B cell (primary cell): ENCODE measurements around the gene TCF7L1. TPM values are rescaled to one million over a fixed set of nuclear protein-coding genes. Genes with fewer than 3 reads are reported as not detected.

Experiments used
- ATAC-seq: fragments of 200-7000 bp; cut with Tn5 transposase; one replicate; pipeline ENCODE4 v1.10.0; 2021; ENCODE audit warnings: low read depth, mild to moderate bottlenecking, moderate number of reproducible peaks, moderate library complexity
- CTCF ChIA-PET: fragments of 350-600 bp; sonication (Branson Sonifier 250); formaldehyde crosslinking; loops from one replicate; lab custom pipeline; 2021; ENCODE audit warnings: antibody characterized with exemption, inconsistent platforms; lab: Charles Lee
- POLR2A ChIA-PET: fragments of 350-600 bp; sonication (Branson Sonifier 250); formaldehyde crosslinking; loops from one replicate; lab custom pipeline; 2021; ENCODE audit warnings: antibody characterized with exemption; lab: Charles Lee
- DNase-seq: peaks from one replicate; pipeline ENCODE4 v3.0.0; 2013
- H2AFZ ChIP-seq: 2 replicates; pipeline ENCODE4 v1.6.1; 2012; ENCODE audit warnings: mild to moderate bottlenecking, low read depth, low read length; ENCODE audit not compliant: insufficient read depth, poor library complexity, severe bottlenecking
- H3K27ac ChIP-seq, 2 donors: 1 replicate in 1 of 2; 2 replicates in 1 of 2; pipeline ENCODE4 v1.5.1; 2012 to 2013; ENCODE audit warnings: low read length in 2 of 2, mild to moderate bottlenecking in 2 of 2, moderate library complexity in 1 of 2
- H3K27me3 ChIP-seq, 4 experiments: fragments of 200-600 bp in 1 of 4; sonication (generic) in 1 of 4; replicated peaks in 1 of 4; 1 replicate in 2 of 4; 2 replicates in 2 of 4; pipeline versions ENCODE4 v1.6.1 to v1.7.0; 2013 to 2016; ENCODE audit warnings: low read length in 3 of 4, mild to moderate bottlenecking in 2 of 4, mixed read lengths in 1 of 4, moderate library complexity in 1 of 4; ENCODE audit not compliant: insufficient read depth in 4 of 4, control insufficient read depth in 3 of 4; ENCODE audit errors: control extremely low read depth in 1 of 4
- H3K36me3 ChIP-seq, 2 experiments: replicated peaks in 1 of 2; 1 replicate in 1 of 2; 2 replicates in 1 of 2; pipeline versions ENCODE4 v1.6.1 to v1.7.1; 2013; ENCODE audit warnings: low read length in 1 of 2; ENCODE audit not compliant: insufficient read depth in 2 of 2, control insufficient read depth in 1 of 2; ENCODE audit errors: control extremely low read depth in 1 of 2, extremely low read depth in 1 of 2
- H3K4me1 ChIP-seq, 2 donors: fragments of 200-600 bp in 1 of 2; sonication (generic) in 1 of 2; 1 replicate in 1 of 2; 2 replicates in 1 of 2; pipeline versions ENCODE4 v1.5.1 to v1.6.1; 2013 to 2017; ENCODE audit warnings: low read length in 2 of 2; ENCODE audit not compliant: control insufficient read depth in 2 of 2, insufficient read depth in 2 of 2
- H3K4me2 ChIP-seq: replicated peaks from 2 replicates; pipeline ENCODE3; 2012; ENCODE audit warnings: mild to moderate bottlenecking, low read depth, low read length; ENCODE audit not compliant: poor library complexity, severe bottlenecking
- H3K4me3 ChIP-seq, 5 experiments: fragments of 200-600 bp in 1 of 5; sonication (generic) in 1 of 5; 1 replicate in 3 of 5; 2 replicates in 2 of 5; pipeline versions ENCODE4 v1.5.1 to v1.7.0; 2011 to 2016; ENCODE audit warnings: low read length in 4 of 5, mild to moderate bottlenecking in 4 of 5, low read depth in 2 of 5, control low read depth in 1 of 5, moderate library complexity in 1 of 5; ENCODE audit not compliant: insufficient read depth in 1 of 5; ENCODE audit errors: control extremely low read depth in 1 of 5, extremely low read depth in 1 of 5
- H3K79me2 ChIP-seq: fragments of 200-600 bp; sonication (generic); one replicate; pipeline ENCODE4 v1.6.0; 2016; ENCODE audit warnings: low read length; ENCODE audit not compliant: control insufficient read depth, insufficient read depth
- H3K9ac ChIP-seq: fragments of 200-600 bp; sonication (generic); 2 replicates; pipeline ENCODE4 v1.6.1; 2017; ENCODE audit warnings: mild to moderate bottlenecking, low read length, moderate library complexity
- H3K9me3 ChIP-seq, 3 donors: one replicate each; pipeline versions ENCODE4 v1.6.1 to v1.7.1; 2013; ENCODE audit warnings: low read length in 2 of 3; ENCODE audit not compliant: control insufficient read depth in 2 of 3, insufficient read depth in 1 of 3; ENCODE audit errors: control extremely low read depth in 1 of 3
- H4K20me1 ChIP-seq: 2 replicates; pipeline ENCODE4 v1.6.0; 2012; ENCODE audit warnings: mild to moderate bottlenecking, low read length; ENCODE audit not compliant: insufficient read depth, control insufficient read depth, poor library complexity, severe bottlenecking
- H3K27ac Mint-ChIP-seq: one replicate; pipeline ENCODE4 v1.8.0; 2021; ENCODE audit warnings: mixed read lengths
- H3K27me3 Mint-ChIP-seq: one replicate; pipeline ENCODE4 v1.8.0; 2021; ENCODE audit warnings: mixed read lengths
- H3K4me1 Mint-ChIP-seq: one replicate; pipeline ENCODE4 v1.8.0; 2021; ENCODE audit warnings: mixed read lengths
- H3K4me3 Mint-ChIP-seq: one replicate; pipeline ENCODE4 v1.8.0; 2021; ENCODE audit warnings: mixed read lengths
- H3K9me3 Mint-ChIP-seq: one replicate; pipeline ENCODE4 v1.8.0; 2022; ENCODE audit warnings: mixed read lengths; ENCODE audit not compliant: insufficient read depth
- CTCF ChIP-seq: fragments of 200-600 bp; IDR thresholded peaks from one replicate; pipeline ENCODE4 v1.8.0; 2022; ENCODE audit warnings: antibody characterized with exemption, mild to moderate bottlenecking
- EZH2 ChIP-seq: IDR thresholded peaks from 2 replicates; pipeline ENCODE4 v1.6.1; 2012; ENCODE audit warnings: borderline replicate concordance, low read depth, mild to moderate bottlenecking, moderate library complexity, low read length; ENCODE audit not compliant: insufficient read depth, poor library complexity, severe bottlenecking
- WGBS: methylation state at CpG from one replicate; pipeline ENCODE4 v1.1.5; 2013; ENCODE audit warnings: missing lambda C conversion rate; ENCODE audit not compliant: insufficient coverage; 5-methylcytosine and 5-hydroxymethylcytosine counted together
- intact Hi-C: fragments of 100-400 bp; cut with micrococcal nuclease; formaldehyde crosslinking; loops from one replicate; pipeline ENCODE4 v1.10.0; 2022
- polyA plus RNA-seq: library from polyadenylated mRNA; depleted of rRNA; stranded (reverse); fragments of >200 nt; gene quantifications from 2 replicates; pipeline ENCODE4 v1.2.3, GENCODE V29; 2012
- total RNA-seq, 2 donors: library from RNA; stranded (reverse); fragments of 120-200 nt in 1 of 2; gene quantifications; 1 replicate in 1 of 2; 2 replicates in 1 of 2; pipeline versions ENCODE4 v1.2.3 to v1.2.4, GENCODE V29; 2013 to 2022

The TCF7L1 gene
- total and polyA plus RNA-seq, 2 donors (not counting 1 experiment from before 2014, with no cell fraction given): 0.67 to 0.81 TPM

DNA sequence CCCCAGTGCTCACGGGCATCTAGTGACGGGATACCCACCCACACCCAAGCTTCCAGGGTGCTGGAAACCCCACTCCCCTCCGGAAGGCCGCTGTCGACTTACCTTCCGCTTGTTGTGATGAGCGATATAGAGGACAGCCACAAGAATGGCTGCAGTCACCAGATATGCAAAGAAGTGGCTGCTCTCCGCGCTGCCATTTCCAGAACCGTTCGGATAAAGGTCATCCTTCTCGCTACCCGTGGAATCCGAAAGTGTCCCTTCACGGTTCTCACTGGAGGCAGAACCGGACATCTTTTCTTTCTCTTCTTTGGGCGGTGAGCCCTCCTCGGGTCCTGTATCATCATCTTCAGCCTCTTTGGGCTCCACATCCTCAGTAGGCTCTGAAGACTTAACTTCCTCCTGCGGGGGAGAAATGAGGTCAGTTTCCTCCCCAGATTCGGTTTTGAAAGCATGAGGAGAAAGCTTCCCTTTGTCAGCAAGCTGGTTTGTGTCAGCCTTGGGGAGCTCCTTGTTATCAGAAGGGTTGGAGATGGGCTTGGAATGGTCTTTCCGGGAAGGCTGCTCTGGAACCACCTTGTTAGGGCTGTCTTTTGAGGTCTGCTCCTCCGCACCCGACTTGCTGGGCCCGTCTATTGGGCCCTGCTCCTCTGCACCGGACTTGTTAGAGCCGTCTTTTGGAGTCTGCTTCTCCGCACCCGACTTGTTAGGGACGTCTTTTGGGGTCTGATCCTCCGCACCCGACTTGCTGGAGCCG, 193.4 kb downstream of the TCF7L1 start:
- intact Hi-C loops: loop anchor here (2.0 to 5.0 kb wide), 3 partner anchors 66 to 226 kb away; partner anchors contain the start of gene CAPG
- Histone ChIP-seq H3K36me3 (peaks cover 0 to 55% of the 10 kb centered on the region in 2 experiments), H3K27me3 (no peaks in the 10 kb centered on the region), H3K79me2 (peaks cover 70% of the 10 kb centered on the region), H2AFZ (peak overlapping the region; percentile 86), H3K9me3 (no peaks in the 10 kb centered on the region), H3K4me1 (peaks cover 42 to 52% of the 10 kb centered on the region in 2 donors), H3K27ac (peak overlapping the region; percentile 83 to 99), H3K4me2 (peak overlapping the region; percentile 84), H3K9ac (peak overlapping the region; percentile 90), H3K4me3 (peak overlapping the region; percentile 44 to 96 (median 86)), H4K20me1 (peaks cover 55% of the 10 kb centered on the region)
- peak overlapping the region; percentile 100 for H3K4me3 Mint-ChIP-seq
- DNase-seq (peak; percentile 78), ATAC-seq (peak; percentile 8)
- no peaks in the 10 kb centered on the region for H3K27me3 Mint-ChIP-seq
- WGBS: 16% methylated on average over 29 of the region's 32 CpGs
- POLR2A ChIA-PET: interaction anchor here (0.5 to 3.4 kb wide), 16 partner anchors 28 to 869 kb away, joined by 3 to 34 read pairs (median 7); partner anchors contain the start of genes ELMOD3, GGCX, IMMT and MAT2A
- peak overlapping the region; percentile 100 for H3K27ac Mint-ChIP-seq
- no peaks in the 10 kb centered on the region for H3K9me3 Mint-ChIP-seq
- TF ChIP-seq EZH2 (no peak), CTCF (no peak)
- CTCF ChIA-PET: interaction anchor here (1.0 to 1.6 kb wide), 3 partner anchors 94 to 225 kb away, joined by 3 to 8 read pairs (median 3); no protein-coding TSS in a partner anchor
- H3K4me1 Mint-ChIP-seq: peaks cover 73% of the 10 kb centered on the region
